D721Med (cell line): ENCODE measurements around the gene PAK4.

Experiments used
- DNase-seq: peaks from one replicate; pipeline ENCODE4 v3.0.0; 2011; ENCODE audit warnings: low spot score; ENCODE audit not compliant: insufficient read length
- FAIRE-seq: peaks from 2 replicates; lab custom pipeline; 2011; peaks lifted over from hg19 to GRCh38; lab: Jason Lieb, UNC
- CTCF ChIP-seq: IDR thresholded peaks from 2 replicates; pipeline ENCODE4 v1.5.1; 2012; ENCODE audit warnings: mild to moderate bottlenecking, control low read depth; ENCODE audit not compliant: insufficient read depth; ENCODE audit errors: missing control alignments

PAK4 gene

GRCh38 chr19:39178296-39179006, 52.9 kb downstream of the PAK4 start:
- no peak for DNase-seq
- no peak for TF ChIP-seq CTCF
- FAIRE-seq, result no peak

- DNase-seq, result no peak
- no peak for FAIRE-seq
Measured at GRCh38 chr19:39179754-39180153, 54.2 kb downstream of the PAK4 start.

GRCh38 chr19:39180749-39181148, 55.2 kb downstream of the PAK4 start:
- no peak for FAIRE-seq
- DNase-seq, result no peak
- TF ChIP-seq CTCF, result no peak

More at GRCh38 chr19:39179754-39180153, 54.2 kb downstream of the PAK4 start:
- TF ChIP-seq CTCF, result no peak

GRCh38 chr19:39181500-39182173, 56.1 kb downstream of the PAK4 start:
- TF ChIP-seq CTCF, result no peak
- no peak for FAIRE-seq
- no peak for DNase-seq

GRCh38 chr19:39182174-39182505, 56.6 kb downstream of the PAK4 start:
- FAIRE-seq (no peak), DNase-seq (no peak)
- TF ChIP-seq CTCF, result no peak

GRCh38 chr19:39183104-39183503, 57.5 kb downstream of the PAK4 start:
- DNase-seq (no peak), FAIRE-seq (no peak)
- no peak for TF ChIP-seq CTCF

GRCh38 chr19:39186391-39186790, 60.8 kb downstream of the PAK4 start:
- DNase-seq (no peak), FAIRE-seq (no peak)
- no peak for TF ChIP-seq CTCF
